Uterus (tissue), 2 donors: Measurements from ENCODE around the gene TMEM11.

Source experiments
- CTCF ChIP-seq, 4 experiments: fragments of 200-600 bp in 2 of 4; fragments of 450-650 bp in 2 of 4; sonication (generic) in 2 of 4; IDR thresholded peaks; one replicate each; pipeline ENCODE4 v1.5.1; 2016 to 2019; ENCODE audit warnings: antibody characterized with exemption in 4 of 4, mild to moderate bottlenecking in 2 of 4, moderate library complexity in 1 of 4
- POLR2A ChIP-seq, 2 donors: fragments of 450-650 bp; IDR thresholded peaks; one replicate each; pipeline ENCODE4 v1.6.1; 2016; ENCODE audit warnings: antibody characterized with exemption in 2 of 2, mild to moderate bottlenecking in 1 of 2, moderate library complexity in 1 of 2

- TF ChIP-seq POLR2A (IDR thresholded peaks at IDR 0.05) (no peak), CTCF (IDR thresholded peaks at IDR 0.05) (no peak)
These were observed 51.6 kb downstream of the TMEM11 start for GRCh38 chr17:21162394-21162775.
